ENCODE data around the gene CSHL1.

DNA sequence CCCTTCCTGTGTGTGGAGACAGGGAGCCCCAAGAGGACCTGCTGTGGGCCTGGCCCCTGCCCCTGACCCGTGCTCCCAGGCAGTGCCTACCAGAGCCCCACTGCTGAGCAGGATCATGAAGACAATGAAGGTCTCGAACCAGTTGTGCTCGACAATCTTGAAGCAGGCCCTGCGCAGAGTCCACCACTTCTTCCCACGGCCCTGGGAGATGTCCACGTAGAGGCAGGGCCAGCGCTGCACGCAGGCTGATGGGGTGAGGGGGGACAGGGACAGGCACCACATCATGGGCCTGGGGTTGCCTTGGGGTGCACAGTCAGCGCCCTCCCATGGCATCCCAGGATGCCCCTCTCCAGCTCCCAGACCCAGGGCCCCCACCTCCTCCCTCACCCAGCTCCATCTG lies 37.5 kb upstream of the CSHL1 start:
- no peak for TF ChIP-seq EZH2 (IDR thresholded peaks at IDR 0.05; ENCODE audit: low read depth)
- TF ChIP-seq, protein P1, sequence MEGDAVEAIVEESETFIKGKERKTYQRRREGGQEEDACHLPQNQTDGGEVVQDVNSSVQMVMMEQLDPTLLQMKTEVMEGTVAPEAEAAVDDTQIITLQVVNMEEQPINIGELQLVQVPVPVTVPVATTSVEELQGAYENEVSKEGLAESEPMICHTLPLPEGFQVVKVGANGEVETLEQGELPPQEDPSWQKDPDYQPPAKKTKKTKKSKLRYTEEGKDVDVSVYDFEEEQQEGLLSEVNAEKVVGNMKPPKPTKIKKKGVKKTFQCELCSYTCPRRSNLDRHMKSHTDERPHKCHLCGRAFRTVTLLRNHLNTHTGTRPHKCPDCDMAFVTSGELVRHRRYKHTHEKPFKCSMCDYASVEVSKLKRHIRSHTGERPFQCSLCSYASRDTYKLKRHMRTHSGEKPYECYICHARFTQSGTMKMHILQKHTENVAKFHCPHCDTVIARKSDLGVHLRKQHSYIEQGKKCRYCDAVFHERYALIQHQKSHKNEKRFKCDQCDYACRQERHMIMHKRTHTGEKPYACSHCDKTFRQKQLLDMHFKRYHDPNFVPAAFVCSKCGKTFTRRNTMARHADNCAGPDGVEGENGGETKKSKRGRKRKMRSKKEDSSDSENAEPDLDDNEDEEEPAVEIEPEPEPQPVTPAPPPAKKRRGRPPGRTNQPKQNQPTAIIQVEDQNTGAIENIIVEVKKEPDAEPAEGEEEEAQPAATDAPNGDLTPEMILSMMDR (conservative IDR thresholded peaks at IDR 0.05) = no peak
